Testis (tissue), 2 donors: ENCODE results near the gene TRIM6.

Experiments
- POLR2A ChIP-seq: fragments of 450-650 bp; IDR thresholded peaks from one replicate; pipeline ENCODE4 v1.6.1; 2017; ENCODE audit warnings: antibody characterized with exemption, mild to moderate bottlenecking, moderate library complexity
- TF ChIP-seq, protein P1 (sequence below), 3 experiments: fragments of 450-650 bp in 2 of 3; fragments of 200-600 bp in 1 of 3; sonication (generic) in 1 of 3; IDR thresholded peaks; one replicate each; pipeline ENCODE4 v1.5.1; 2016 to 2019; ENCODE audit warnings: antibody characterized with exemption in 3 of 3, mild to moderate bottlenecking in 2 of 3, moderate library complexity in 1 of 3

GRCh38 chr11:5625281-5625680 lies 28.8 kb downstream of the TRIM6 start:
- TF ChIP-seq, protein P1, sequence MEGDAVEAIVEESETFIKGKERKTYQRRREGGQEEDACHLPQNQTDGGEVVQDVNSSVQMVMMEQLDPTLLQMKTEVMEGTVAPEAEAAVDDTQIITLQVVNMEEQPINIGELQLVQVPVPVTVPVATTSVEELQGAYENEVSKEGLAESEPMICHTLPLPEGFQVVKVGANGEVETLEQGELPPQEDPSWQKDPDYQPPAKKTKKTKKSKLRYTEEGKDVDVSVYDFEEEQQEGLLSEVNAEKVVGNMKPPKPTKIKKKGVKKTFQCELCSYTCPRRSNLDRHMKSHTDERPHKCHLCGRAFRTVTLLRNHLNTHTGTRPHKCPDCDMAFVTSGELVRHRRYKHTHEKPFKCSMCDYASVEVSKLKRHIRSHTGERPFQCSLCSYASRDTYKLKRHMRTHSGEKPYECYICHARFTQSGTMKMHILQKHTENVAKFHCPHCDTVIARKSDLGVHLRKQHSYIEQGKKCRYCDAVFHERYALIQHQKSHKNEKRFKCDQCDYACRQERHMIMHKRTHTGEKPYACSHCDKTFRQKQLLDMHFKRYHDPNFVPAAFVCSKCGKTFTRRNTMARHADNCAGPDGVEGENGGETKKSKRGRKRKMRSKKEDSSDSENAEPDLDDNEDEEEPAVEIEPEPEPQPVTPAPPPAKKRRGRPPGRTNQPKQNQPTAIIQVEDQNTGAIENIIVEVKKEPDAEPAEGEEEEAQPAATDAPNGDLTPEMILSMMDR (IDR thresholded peaks at IDR 0.05) = no peak
- TF ChIP-seq POLR2A = no peak
